B cell (primary cell): ENCODE data around the gene INO80D. TPM values are rescaled to one million over a fixed set of nuclear protein-coding genes. Genes with fewer than 3 reads are reported as not detected.
"Not testable (repeated sequence)": the region's sequence is repeated elsewhere in the genome, so short reads cannot be mapped to it uniquely, and the experiment has no call there.

Experiments
- ATAC-seq: fragments of 200-7000 bp; cut with Tn5 transposase; one replicate; pipeline ENCODE4 v1.10.0; 2021; ENCODE audit warnings: low read depth, mild to moderate bottlenecking, moderate number of reproducible peaks, moderate library complexity
- CTCF ChIA-PET: fragments of 350-600 bp; sonication (Branson Sonifier 250); formaldehyde crosslinking; loops from one replicate; lab custom pipeline; 2021; ENCODE audit warnings: antibody characterized with exemption, inconsistent platforms; lab: Charles Lee
- POLR2A ChIA-PET: fragments of 350-600 bp; sonication (Branson Sonifier 250); formaldehyde crosslinking; loops from one replicate; lab custom pipeline; 2021; ENCODE audit warnings: antibody characterized with exemption; lab: Charles Lee
- DNase-seq: peaks from one replicate; pipeline ENCODE4 v3.0.0; 2013
- H2AFZ ChIP-seq: 2 replicates; pipeline ENCODE4 v1.6.1; 2012; ENCODE audit warnings: mild to moderate bottlenecking, low read depth, low read length; ENCODE audit not compliant: insufficient read depth, poor library complexity, severe bottlenecking
- H3K27ac ChIP-seq, 2 donors: 1 replicate in 1 of 2; 2 replicates in 1 of 2; pipeline ENCODE4 v1.5.1; 2012 to 2013; ENCODE audit warnings: low read length in 2 of 2, mild to moderate bottlenecking in 2 of 2, moderate library complexity in 1 of 2
- H3K27me3 ChIP-seq, 4 experiments: fragments of 200-600 bp in 1 of 4; sonication (generic) in 1 of 4; replicated peaks in 1 of 4; 1 replicate in 2 of 4; 2 replicates in 2 of 4; pipeline versions ENCODE4 v1.6.1 to v1.7.0; 2013 to 2016; ENCODE audit warnings: low read length in 3 of 4, mild to moderate bottlenecking in 2 of 4, mixed read lengths in 1 of 4, moderate library complexity in 1 of 4; ENCODE audit not compliant: insufficient read depth in 4 of 4, control insufficient read depth in 3 of 4; ENCODE audit errors: control extremely low read depth in 1 of 4
- H3K36me3 ChIP-seq, 2 experiments: replicated peaks in 1 of 2; 1 replicate in 1 of 2; 2 replicates in 1 of 2; pipeline versions ENCODE4 v1.6.1 to v1.7.1; 2013; ENCODE audit warnings: low read length in 1 of 2; ENCODE audit not compliant: insufficient read depth in 2 of 2, control insufficient read depth in 1 of 2; ENCODE audit errors: control extremely low read depth in 1 of 2, extremely low read depth in 1 of 2
- H3K4me1 ChIP-seq, 2 donors: fragments of 200-600 bp in 1 of 2; sonication (generic) in 1 of 2; 1 replicate in 1 of 2; 2 replicates in 1 of 2; pipeline versions ENCODE4 v1.5.1 to v1.6.1; 2013 to 2017; ENCODE audit warnings: low read length in 2 of 2; ENCODE audit not compliant: control insufficient read depth in 2 of 2, insufficient read depth in 2 of 2
- H3K4me2 ChIP-seq: replicated peaks from 2 replicates; pipeline ENCODE3; 2012; ENCODE audit warnings: mild to moderate bottlenecking, low read depth, low read length; ENCODE audit not compliant: poor library complexity, severe bottlenecking
- H3K4me3 ChIP-seq, 5 experiments: fragments of 200-600 bp in 1 of 5; sonication (generic) in 1 of 5; 1 replicate in 3 of 5; 2 replicates in 2 of 5; pipeline versions ENCODE4 v1.5.1 to v1.7.0; 2011 to 2016; ENCODE audit warnings: low read length in 4 of 5, mild to moderate bottlenecking in 4 of 5, low read depth in 2 of 5, control low read depth in 1 of 5, moderate library complexity in 1 of 5; ENCODE audit not compliant: insufficient read depth in 1 of 5; ENCODE audit errors: control extremely low read depth in 1 of 5, extremely low read depth in 1 of 5
- H3K79me2 ChIP-seq: fragments of 200-600 bp; sonication (generic); one replicate; pipeline ENCODE4 v1.6.0; 2016; ENCODE audit warnings: low read length; ENCODE audit not compliant: control insufficient read depth, insufficient read depth
- H3K9ac ChIP-seq: fragments of 200-600 bp; sonication (generic); 2 replicates; pipeline ENCODE4 v1.6.1; 2017; ENCODE audit warnings: mild to moderate bottlenecking, low read length, moderate library complexity
- H3K9me3 ChIP-seq, 3 donors: one replicate each; pipeline versions ENCODE4 v1.6.1 to v1.7.1; 2013; ENCODE audit warnings: low read length in 2 of 3; ENCODE audit not compliant: control insufficient read depth in 2 of 3, insufficient read depth in 1 of 3; ENCODE audit errors: control extremely low read depth in 1 of 3
- H4K20me1 ChIP-seq: 2 replicates; pipeline ENCODE4 v1.6.0; 2012; ENCODE audit warnings: mild to moderate bottlenecking, low read length; ENCODE audit not compliant: insufficient read depth, control insufficient read depth, poor library complexity, severe bottlenecking
- H3K27ac Mint-ChIP-seq: one replicate; pipeline ENCODE4 v1.8.0; 2021; ENCODE audit warnings: mixed read lengths
- H3K27me3 Mint-ChIP-seq: one replicate; pipeline ENCODE4 v1.8.0; 2021; ENCODE audit warnings: mixed read lengths
- H3K4me1 Mint-ChIP-seq: one replicate; pipeline ENCODE4 v1.8.0; 2021; ENCODE audit warnings: mixed read lengths
- H3K4me3 Mint-ChIP-seq: one replicate; pipeline ENCODE4 v1.8.0; 2021; ENCODE audit warnings: mixed read lengths
- H3K9me3 Mint-ChIP-seq: one replicate; pipeline ENCODE4 v1.8.0; 2022; ENCODE audit warnings: mixed read lengths; ENCODE audit not compliant: insufficient read depth
- EZH2 ChIP-seq: IDR thresholded peaks from 2 replicates; pipeline ENCODE4 v1.6.1; 2012; ENCODE audit warnings: borderline replicate concordance, low read depth, mild to moderate bottlenecking, moderate library complexity, low read length; ENCODE audit not compliant: insufficient read depth, poor library complexity, severe bottlenecking
- WGBS: methylation state at CpG from one replicate; pipeline ENCODE4 v1.1.5; 2013; ENCODE audit warnings: missing lambda C conversion rate; ENCODE audit not compliant: insufficient coverage; 5-methylcytosine and 5-hydroxymethylcytosine counted together
- intact Hi-C: fragments of 100-400 bp; cut with micrococcal nuclease; formaldehyde crosslinking; loops from one replicate; pipeline ENCODE4 v1.10.0; 2022
- polyA plus RNA-seq: library from polyadenylated mRNA; depleted of rRNA; stranded (reverse); fragments of >200 nt; gene quantifications from 2 replicates; pipeline ENCODE4 v1.2.3, GENCODE V29; 2012
- total RNA-seq, 2 donors: library from RNA; stranded (reverse); fragments of 120-200 nt in 1 of 2; gene quantifications; 1 replicate in 1 of 2; 2 replicates in 1 of 2; pipeline versions ENCODE4 v1.2.3 to v1.2.4, GENCODE V29; 2013 to 2022
- TF ChIP-seq, protein P1 (sequence below): fragments of 200-600 bp; IDR thresholded peaks from one replicate; pipeline ENCODE4 v1.8.0; 2022; ENCODE audit warnings: antibody characterized with exemption, mild to moderate bottlenecking

The INO80D gene
- total and polyA plus RNA-seq, 2 donors (not counting 1 experiment from before 2014, with no cell fraction given): 6.3 to 61.2 TPM

DNA sequence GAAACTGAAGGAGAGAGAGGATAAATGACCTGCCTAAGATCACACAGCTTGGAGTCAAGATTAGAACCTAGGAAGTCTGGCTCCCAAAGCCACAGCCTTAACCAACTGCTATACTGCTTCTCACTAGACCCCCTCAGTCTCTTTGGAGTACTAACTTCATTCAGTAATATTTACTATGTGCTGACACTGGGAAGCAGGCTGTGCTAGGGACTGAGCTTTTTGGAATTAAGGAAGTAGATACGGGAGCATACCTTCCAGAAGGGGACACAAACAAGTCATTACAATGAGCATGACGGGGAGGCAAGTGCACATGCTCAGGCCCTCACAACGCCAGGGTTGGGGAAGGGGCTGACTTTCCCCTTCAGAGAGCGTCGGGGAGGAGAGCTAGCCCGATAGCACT is 97.7 kb downstream of the INO80D start:
- H3K4me2 ChIP-seq: no peak overlapping the region
- Mint-ChIP-seq H3K27me3 (no peaks in the 10 kb centered on the region), H3K4me1 (no peaks in the 10 kb centered on the region), H3K27ac (no peak overlapping the region), H3K9me3 (no peaks in the 10 kb centered on the region), H3K4me3 (no peak overlapping the region)
- TF ChIP-seq, protein P1, sequence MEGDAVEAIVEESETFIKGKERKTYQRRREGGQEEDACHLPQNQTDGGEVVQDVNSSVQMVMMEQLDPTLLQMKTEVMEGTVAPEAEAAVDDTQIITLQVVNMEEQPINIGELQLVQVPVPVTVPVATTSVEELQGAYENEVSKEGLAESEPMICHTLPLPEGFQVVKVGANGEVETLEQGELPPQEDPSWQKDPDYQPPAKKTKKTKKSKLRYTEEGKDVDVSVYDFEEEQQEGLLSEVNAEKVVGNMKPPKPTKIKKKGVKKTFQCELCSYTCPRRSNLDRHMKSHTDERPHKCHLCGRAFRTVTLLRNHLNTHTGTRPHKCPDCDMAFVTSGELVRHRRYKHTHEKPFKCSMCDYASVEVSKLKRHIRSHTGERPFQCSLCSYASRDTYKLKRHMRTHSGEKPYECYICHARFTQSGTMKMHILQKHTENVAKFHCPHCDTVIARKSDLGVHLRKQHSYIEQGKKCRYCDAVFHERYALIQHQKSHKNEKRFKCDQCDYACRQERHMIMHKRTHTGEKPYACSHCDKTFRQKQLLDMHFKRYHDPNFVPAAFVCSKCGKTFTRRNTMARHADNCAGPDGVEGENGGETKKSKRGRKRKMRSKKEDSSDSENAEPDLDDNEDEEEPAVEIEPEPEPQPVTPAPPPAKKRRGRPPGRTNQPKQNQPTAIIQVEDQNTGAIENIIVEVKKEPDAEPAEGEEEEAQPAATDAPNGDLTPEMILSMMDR: no peak
- no peak for TF ChIP-seq EZH2
- H3K9me3 ChIP-seq: peaks cover 0 to 3% (median 0%) of the 10 kb centered on the region in 3 donors
- no peaks in the 10 kb centered on the region for H3K4me1 ChIP-seq
- H3K9ac ChIP-seq: no peak overlapping the region
- 96% methylated on average over 3 of the region's 6 CpGs for WGBS
- H3K4me3 ChIP-seq: no peak overlapping the region
- no peak overlapping the region for H3K27ac ChIP-seq
- no peaks in the 10 kb centered on the region for H3K79me2 ChIP-seq
- H3K27me3 ChIP-seq: no peaks in the 10 kb centered on the region
- peaks cover 0 to 15% of the 10 kb centered on the region in 2 experiments for H3K36me3 ChIP-seq
- H2AFZ ChIP-seq: no peak overlapping the region
- POLR2A ChIA-PET: no interaction called here
- intact Hi-C loops: no loop called here
- no peak for DNase-seq
- CTCF ChIA-PET: no interaction called here
- no peak for ATAC-seq
- H4K20me1 ChIP-seq: no peaks in the 10 kb centered on the region

- intact Hi-C loops, H3K27me3 Mint-ChIP-seq, H3K9me3 ChIP-seq, ATAC-seq, DNase-seq, H2AFZ ChIP-seq, H4K20me1 ChIP-seq, H3K4me1 ChIP-seq, POLR2A ChIA-PET, H3K9me3 Mint-ChIP-seq, H3K4me2 ChIP-seq, H3K27me3 ChIP-seq, H3K36me3 ChIP-seq, H3K4me3 Mint-ChIP-seq, H3K4me1 Mint-ChIP-seq, H3K4me3 ChIP-seq, H3K27ac Mint-ChIP-seq, H3K27ac ChIP-seq, H3K79me2 ChIP-seq, H3K9ac ChIP-seq: not testable (repeated sequence)
- CTCF ChIA-PET: interaction anchor here (1.1 kb wide), 1 partner anchor 39 kb away, joined by 3 read pairs; no protein-coding TSS in a partner anchor
- WGBS: 100% methylated on average over 4 of the region's 9 CpGs
Measured at GRCh38 chr2:205986334-205986733, 99.6 kb downstream of the INO80D start.
